Mammary epithelial cell (primary cell): ENCODE data around the gene MBP.

Experiments used
- EZH2 ChIP-seq: IDR thresholded peaks from 2 replicates; pipeline ENCODE4 v1.6.1; 2012; ENCODE audit warnings: low read length, inconsistent platforms, borderline replicate concordance
- TF ChIP-seq, protein P1 (sequence below), 2 donors: IDR thresholded peaks in 1 of 2; conservative IDR thresholded peaks in 1 of 2; 2 replicates each; pipeline ENCODE4 v1.5.1; 2011 to 2012; ENCODE audit warnings: inconsistent platforms in 2 of 2, low read length in 2 of 2, mild to moderate bottlenecking in 2 of 2, control low read depth in 1 of 2, low read depth in 1 of 2; ENCODE audit not compliant: insufficient read depth in 1 of 2; ENCODE audit errors: extremely low read depth in 1 of 2

- TF ChIP-seq, protein P1, sequence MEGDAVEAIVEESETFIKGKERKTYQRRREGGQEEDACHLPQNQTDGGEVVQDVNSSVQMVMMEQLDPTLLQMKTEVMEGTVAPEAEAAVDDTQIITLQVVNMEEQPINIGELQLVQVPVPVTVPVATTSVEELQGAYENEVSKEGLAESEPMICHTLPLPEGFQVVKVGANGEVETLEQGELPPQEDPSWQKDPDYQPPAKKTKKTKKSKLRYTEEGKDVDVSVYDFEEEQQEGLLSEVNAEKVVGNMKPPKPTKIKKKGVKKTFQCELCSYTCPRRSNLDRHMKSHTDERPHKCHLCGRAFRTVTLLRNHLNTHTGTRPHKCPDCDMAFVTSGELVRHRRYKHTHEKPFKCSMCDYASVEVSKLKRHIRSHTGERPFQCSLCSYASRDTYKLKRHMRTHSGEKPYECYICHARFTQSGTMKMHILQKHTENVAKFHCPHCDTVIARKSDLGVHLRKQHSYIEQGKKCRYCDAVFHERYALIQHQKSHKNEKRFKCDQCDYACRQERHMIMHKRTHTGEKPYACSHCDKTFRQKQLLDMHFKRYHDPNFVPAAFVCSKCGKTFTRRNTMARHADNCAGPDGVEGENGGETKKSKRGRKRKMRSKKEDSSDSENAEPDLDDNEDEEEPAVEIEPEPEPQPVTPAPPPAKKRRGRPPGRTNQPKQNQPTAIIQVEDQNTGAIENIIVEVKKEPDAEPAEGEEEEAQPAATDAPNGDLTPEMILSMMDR (conservative IDR thresholded peaks at IDR 0.05 in 1 of 2, IDR thresholded peaks at IDR 0.05 in 1 of 2; ENCODE audit: extremely low read depth in 1 of 2, insufficient read depth in 1 of 2, low read depth in 1 of 2, low read length in 2 of 2), result no peak
- TF ChIP-seq EZH2, result no peak
Measured at GRCh38 chr18:76972241-76972640, 160.3 kb downstream of the MBP start.
